Stimulated activated CD4-positive, alpha-beta T cell treated with anti-CD3 and anti-CD28 coated beads, Interleukin-4, amount 100 ng/mL, for 24 hours (primary cell): ENCODE data around the gene PBRM1.

Experiments used
- DNase-seq: peaks from one replicate; pipeline ENCODE4 v3.0.0-alpha.2; 2020

The PBRM1 gene

DNA sequence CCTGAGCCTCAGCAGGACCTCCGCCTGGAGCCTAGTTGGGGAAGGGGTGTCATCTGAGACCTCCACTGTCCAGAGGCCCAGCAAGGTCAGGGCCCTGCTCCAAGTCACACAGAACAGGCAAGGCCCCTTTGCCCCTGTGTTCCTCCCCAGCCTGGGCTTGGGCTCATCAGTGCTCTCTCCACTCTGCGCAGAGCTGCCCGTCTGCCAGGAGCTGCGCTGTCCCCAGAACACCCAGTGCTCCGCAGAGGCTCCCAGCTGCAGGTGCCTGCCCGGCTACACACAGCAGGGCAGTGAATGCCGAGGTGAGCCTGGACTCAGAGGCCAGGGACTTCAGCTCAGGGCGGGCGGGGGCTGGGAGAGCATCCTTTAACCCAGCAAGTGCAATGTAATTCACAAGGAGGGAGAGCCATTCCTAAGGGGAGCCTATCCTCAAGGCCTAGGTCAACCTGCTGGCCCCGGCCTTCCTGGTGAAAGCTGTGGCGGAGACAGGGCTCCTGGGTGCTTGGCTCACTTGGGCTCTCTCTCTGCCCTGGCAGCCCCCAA, 182.8 kb downstream of the PBRM1 start:
- no peak for DNase-seq

GRCh38 chr3:52502001-52502400, 183.7 kb downstream of the PBRM1 start:
- DNase-seq: no peak

DNA sequence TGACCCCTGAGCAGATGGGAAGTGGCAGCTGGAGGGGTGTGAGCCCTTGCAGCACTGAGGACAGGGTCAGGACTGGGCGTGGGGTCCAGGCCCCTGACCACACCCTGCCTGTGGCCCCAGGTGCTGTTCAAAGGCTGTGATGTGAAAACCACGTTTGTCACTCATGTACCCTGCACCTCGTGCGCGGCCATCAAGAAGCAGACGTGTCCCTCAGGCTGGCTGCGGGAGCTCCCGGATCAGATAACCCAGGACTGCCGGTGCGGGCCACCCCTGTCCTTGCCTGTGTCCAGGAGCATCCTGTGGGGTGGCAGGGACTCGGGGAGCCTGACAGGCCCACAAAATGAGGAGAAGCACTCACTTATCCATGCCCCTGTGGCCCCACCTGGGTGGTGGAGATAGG, 184.7 kb downstream of the PBRM1 start:
- no peak for DNase-seq

GRCh38 chr3:52498137-52499054, 187.3 kb downstream of the PBRM1 start:
- no peak for DNase-seq

GRCh38 chr3:52495777-52496602, 189.7 kb downstream of the PBRM1 start:
- DNase-seq: no peak
